ENCODE measurements around the gene ATG2A. TPM values are rescaled to one million over a fixed set of nuclear protein-coding genes. Genes with fewer than 3 reads are reported as not detected.

The ATG2A gene
- polyA plus RNA-seq, 3 donors, result 2.6 to 24.9 (median 4.0) TPM

DNA sequence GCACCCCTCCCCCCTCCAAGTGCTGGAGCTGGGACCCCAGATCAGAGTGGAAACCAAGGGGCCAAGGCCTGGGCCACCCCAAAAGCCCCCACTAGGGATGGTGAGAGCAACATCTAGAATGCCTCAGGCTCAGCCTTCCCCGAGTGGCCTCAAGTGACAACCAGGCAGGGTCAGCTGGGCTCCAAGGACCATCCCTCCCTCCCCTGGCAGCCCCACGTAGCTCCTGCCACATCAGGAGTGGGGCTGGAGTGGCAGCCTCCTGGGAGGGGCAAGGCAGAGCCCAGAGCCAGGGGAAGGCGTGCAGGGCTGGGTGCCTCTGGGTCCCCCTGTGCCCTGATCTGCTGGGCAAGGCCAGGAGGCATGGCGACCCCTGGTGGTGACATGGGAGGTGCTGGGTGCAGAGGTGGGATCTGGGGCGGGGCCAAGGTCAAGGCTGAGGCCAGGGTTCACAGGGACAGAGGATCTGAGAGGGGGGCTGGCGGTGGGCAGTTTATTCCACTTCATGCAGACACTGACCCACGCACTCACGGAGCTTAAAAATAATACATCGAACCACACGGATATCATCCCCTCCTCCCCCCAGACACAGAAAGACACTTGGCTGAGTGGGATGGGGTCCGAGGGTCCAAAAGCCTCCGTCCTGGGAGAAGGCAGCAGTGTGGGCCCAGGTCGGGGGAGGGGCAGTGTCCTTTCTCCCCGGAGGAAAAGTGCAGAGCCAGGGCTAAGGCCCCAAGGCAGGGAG lies 22.8 kb downstream of the ATG2A start:
- H3K9ac ChIP-seq (ENCODE audit: insufficient read depth, low read length, poor library complexity, severe bottlenecking), result no peak overlapping the region

More for the DNA sequence above, 22.8 kb downstream of the ATG2A start:
- H3K27ac ChIP-seq (ENCODE audit: low read depth in 1 of 2, low read length in 2 of 2), result no peak overlapping the region
- H3K9me3 ChIP-seq (replicated peaks in 1 of 2; ENCODE audit: control insufficient read depth in 1 of 2, insufficient read depth in 1 of 2, low read length in 2 of 2), result no peaks in the 10 kb centered on the region
- no peak overlapping the region for H2AFZ ChIP-seq (ENCODE audit: insufficient read depth, low read depth, low read length, poor library complexity, severe bottlenecking)
- Mint-ChIP-seq H3K4me1 (peaks cover 5% of the 10 kb centered on the region), H3K9me3 (no peaks in the 10 kb centered on the region), H3K27ac (peak overlapping the region in 1 of 7 donors; percentile 2), H3K27me3 (ENCODE audit: low read depth in 3 of 3) (peaks cover 2 to 5% (median 5%) of the 10 kb centered on the region in 3 donors), H3K4me3 (no peak overlapping the region), H3K36me3 (peaks cover 36 to 39% of the 10 kb centered on the region in 2 donors)
- peak; percentile 75 to 82 (median 80) for DNase-seq
- H3K4me3 ChIP-seq (replicated peaks in 1 of 3; ENCODE audit: low read depth in 2 of 3, low read length in 3 of 3), result no peak overlapping the region
- H3K36me3 ChIP-seq (replicated peaks in 1 of 2; ENCODE audit: control insufficient read depth in 1 of 2, insufficient read depth in 2 of 2, low read length in 2 of 2), result peaks cover 41 to 47% of the 10 kb centered on the region in 2 donors
- intact Hi-C loops (cut with micrococcal nuclease), result loop anchor here in 1 of 2 donors (1.0 kb wide), 1 partner anchor 47 kb away; no protein-coding TSS in a partner anchor
- H3K79me2 ChIP-seq (ENCODE audit: insufficient read depth, low read length), result no peaks in the 10 kb centered on the region
- H3K4me2 ChIP-seq (replicated peaks; ENCODE audit: extremely low read depth, low read length, poor library complexity, severe bottlenecking), result no peak overlapping the region
- H3K4me1 ChIP-seq (ENCODE audit: control insufficient read depth in 1 of 2, insufficient read depth in 2 of 2, low read length in 2 of 2), result peaks cover 9 to 13% of the 10 kb centered on the region in 2 donors
- H4K20me1 ChIP-seq (ENCODE audit: insufficient read depth, low read length), result peaks cover 6% of the 10 kb centered on the region
- WGBS (ENCODE audit: insufficient coverage), result 18% methylated on average over 4 of the region's 14 CpGs
- H3K27me3 ChIP-seq (ENCODE audit: control insufficient read depth in 2 of 2, insufficient read depth in 2 of 2, low read length in 2 of 2), result no peaks in the 10 kb centered on the region
- TF ChIP-seq, protein P1, sequence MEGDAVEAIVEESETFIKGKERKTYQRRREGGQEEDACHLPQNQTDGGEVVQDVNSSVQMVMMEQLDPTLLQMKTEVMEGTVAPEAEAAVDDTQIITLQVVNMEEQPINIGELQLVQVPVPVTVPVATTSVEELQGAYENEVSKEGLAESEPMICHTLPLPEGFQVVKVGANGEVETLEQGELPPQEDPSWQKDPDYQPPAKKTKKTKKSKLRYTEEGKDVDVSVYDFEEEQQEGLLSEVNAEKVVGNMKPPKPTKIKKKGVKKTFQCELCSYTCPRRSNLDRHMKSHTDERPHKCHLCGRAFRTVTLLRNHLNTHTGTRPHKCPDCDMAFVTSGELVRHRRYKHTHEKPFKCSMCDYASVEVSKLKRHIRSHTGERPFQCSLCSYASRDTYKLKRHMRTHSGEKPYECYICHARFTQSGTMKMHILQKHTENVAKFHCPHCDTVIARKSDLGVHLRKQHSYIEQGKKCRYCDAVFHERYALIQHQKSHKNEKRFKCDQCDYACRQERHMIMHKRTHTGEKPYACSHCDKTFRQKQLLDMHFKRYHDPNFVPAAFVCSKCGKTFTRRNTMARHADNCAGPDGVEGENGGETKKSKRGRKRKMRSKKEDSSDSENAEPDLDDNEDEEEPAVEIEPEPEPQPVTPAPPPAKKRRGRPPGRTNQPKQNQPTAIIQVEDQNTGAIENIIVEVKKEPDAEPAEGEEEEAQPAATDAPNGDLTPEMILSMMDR (IDR thresholded peaks at IDR 0.05), result peak; percentile 94
